Stimulated activated CD4-positive, alpha-beta T cell treated with anti-CD3 and anti-CD28 coated beads, TNF-alpha, amount 100 ng/mL, for 48 hours (primary cell): Measurements from ENCODE around the gene DNM2.

Experiments used
- DNase-seq, 3 donors: peaks; one replicate each; pipeline ENCODE4 v3.0.0-alpha.2; 2020; ENCODE audit warnings: low read depth in 3 of 3

DNM2 gene

DNA sequence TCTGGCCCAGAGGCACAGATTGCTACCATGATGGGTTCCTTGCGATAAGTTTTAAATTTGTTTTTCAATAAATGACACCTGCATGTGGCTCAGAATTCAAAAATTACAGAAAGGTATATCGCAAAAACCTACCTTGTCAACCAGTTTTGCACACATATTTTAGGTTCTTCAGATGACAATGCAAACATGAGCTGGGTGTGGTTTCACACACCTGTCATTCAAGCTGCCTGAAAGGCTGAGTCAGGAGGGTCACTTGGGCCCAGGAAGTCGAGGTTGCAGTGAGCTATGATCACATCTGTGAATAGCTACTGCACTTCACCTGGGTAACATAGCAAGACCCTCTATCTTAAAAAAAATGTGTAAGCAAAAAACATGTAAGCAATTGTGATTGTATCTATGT is 56.1 kb downstream of the DNM2 start:
- no peak for DNase-seq

DNA sequence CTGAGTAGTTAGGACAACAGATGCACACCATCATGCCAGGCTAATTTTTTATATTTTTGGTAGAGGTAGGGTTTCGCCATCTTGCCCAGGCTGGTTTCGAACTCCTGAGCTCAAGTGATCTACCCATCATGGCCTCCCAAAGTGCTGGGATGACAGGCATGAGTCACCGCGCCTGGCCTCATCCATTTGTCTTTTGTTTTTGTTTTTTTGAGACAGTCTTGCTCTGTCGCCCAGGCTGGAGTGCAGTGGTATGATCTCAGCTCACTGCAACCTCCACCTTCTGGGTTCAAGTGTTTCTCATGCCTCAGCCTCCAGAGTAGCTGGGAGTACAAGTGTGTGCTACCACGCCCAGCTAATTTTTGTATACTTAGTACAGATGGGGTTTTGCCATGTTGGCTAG is 57.0 kb downstream of the DNM2 start:
- no peak for DNase-seq

DNA sequence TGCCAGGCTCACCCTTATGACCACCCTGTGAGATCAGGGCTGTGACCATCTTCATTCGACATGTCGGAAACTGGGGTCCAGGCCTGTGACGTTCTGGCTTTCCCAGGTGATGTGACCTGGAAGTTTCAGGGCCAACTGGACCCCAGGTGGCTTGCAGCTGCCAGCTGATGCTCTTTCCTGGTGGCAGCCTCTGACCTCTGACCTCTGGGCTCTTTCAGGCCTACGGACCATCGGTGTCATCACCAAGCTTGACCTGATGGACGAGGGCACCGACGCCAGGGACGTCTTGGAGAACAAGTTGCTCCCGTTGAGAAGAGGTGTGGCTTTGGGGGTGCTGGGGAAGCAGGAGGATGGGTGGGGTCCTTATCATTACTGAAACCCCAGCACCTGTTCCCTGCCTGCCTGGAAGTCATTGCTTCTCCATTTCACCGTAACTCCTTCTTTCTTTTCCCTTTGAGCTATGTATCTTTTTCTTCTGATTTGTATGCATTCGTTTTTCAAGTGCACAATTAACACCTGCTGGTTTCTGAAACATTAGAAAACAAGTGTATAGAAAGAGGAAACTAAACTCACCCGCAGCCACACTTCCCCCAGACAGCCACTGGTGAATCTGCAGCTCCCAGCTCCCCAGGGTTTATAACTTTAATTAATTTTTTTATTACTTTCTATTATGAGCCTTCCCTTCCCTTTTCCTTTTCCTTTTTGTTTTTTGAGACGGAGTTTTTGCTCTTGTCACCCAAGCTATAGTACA is 59.2 kb downstream of the DNM2 start:
- DNase-seq, result no peak

DNA sequence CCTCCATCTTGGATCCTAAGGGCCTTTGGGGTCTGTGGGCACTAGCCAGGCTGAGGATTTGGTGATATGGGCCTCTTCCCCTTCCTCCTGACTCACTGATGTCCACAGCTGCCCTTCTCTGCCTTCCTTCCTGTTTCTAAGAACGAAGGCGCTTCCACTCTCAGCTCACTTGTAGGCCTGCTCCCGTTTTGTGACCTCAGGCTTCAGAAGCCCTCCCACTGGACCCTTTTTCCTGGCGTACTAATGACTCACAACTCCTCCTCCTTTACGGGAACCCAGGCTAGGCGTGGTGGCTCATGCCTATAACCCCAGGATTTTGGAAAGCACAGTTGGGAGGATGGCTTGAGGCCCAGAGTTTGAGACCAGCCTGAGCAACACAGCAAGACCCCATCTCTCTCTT is 62.5 kb downstream of the DNM2 start:
- DNase-seq, result no peak

DNA sequence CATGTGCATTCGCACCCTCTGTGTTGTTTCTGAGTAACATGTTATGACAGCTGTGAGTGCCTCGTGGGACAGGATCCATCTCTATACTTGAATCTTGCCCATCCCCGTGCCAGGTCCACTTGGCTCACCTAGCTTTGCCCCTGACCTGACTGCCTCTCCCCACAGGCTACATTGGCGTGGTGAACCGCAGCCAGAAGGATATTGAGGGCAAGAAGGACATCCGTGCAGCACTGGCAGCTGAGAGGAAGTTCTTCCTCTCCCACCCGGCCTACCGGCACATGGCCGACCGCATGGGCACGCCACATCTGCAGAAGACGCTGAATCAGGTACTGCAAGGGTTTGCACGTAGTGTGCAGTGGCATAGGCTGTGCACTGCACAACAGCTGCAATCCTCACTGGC is 64.9 kb downstream of the DNM2 start:
- no peak for DNase-seq

DNA sequence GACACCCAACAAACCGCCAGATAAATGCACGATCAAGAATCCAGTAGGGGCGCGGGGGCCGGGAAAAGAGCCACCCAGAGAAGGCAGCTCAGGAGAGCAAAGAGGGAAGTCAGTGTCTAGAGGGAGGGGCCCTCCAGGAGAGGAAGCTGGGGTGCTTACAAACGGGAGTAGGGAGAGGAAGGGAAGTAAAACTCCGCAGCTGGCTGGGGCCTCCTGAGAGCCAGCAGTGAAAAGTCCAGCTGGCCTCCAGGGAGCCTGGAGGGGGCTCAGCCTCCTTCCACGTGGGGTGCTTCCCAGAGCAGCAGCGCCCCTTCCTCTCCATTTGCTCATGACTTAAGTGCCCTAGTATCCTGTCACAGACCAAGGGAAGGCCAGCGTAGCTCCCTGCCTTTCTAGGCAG is 66.4 kb downstream of the DNM2 start:
- DNase-seq, result no peak

DNA sequence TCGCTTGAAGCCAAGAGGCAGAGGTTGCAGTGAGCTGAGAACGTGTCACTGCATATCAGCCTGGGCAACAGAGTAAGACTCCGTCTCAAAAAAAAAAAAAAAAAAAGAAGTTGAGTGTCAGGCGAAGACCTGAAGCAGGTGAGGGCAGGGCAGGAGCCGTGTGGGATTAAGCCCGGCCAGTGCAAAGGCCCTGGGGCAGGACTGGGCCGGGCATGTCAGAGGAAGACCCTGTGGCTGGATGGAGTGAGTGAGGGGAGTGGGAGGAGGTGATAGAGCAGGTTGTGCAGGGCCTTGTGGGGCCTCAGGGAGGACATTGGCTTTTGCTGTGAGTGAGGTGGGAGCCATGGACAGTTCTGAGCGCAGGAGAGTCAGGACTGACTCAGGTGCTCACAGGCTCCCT is 70.3 kb downstream of the DNM2 start:
- no peak for DNase-seq

DNA sequence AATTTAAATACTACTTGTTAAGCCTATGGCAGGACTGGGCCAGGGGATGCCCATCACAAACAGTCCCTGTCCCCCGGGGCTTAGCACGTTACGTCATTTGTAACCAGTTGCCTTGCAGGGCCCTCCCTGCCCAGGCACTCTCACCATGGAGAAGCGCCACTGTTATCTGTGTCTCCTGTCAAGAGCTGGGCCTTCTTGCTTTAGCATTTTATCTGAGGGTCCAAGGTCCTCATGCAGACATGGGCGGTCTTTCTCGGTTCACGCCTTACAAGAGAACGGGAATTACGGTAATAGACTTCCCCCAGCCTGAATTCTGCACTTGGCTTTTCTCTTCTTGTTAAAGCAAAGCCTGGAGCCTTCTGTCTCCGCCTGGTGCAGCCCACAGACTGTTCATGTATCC is 72.0 kb downstream of the DNM2 start:
- DNase-seq, result no peak

DNA sequence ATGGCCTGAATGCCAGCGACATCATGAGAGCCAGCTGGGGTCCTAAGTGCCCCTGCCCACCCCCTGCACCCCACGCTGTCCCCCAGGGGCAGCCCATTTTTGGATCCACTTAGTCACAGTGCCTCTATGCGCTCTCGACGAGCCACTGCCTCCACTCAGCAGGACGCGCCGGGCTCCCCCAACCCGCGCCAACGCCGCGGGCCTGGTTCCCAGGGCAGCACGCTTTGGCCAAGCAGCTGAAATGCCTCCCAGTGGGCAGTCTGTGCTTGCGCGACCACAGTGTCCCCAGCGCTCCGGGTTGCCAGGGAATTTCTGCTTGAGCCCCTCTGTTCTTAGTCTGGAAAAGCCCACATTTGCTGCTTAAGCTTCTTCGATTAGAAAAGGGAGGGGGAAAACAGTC is 78.8 kb downstream of the DNM2 start:
- no peak for DNase-seq

DNA sequence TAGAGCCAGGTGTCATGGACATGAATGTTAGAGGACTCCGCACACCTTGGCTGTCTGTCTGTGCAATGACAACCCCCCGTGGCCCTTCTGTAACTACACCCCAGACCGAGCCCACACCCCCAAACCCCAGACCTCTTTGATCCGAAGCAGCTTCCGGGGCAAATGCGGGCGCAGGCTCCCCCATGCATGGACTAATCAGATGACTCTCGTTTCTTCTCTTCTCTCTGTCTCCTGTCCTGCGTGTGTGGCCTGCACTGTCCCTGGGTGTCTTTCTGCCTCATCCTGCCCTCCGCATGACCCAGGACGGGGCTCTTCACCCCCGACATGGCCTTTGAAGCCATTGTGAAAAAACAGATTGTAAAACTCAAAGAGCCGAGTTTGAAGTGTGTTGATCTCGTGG is 79.2 kb downstream of the DNM2 start:
- no peak for DNase-seq

DNA sequence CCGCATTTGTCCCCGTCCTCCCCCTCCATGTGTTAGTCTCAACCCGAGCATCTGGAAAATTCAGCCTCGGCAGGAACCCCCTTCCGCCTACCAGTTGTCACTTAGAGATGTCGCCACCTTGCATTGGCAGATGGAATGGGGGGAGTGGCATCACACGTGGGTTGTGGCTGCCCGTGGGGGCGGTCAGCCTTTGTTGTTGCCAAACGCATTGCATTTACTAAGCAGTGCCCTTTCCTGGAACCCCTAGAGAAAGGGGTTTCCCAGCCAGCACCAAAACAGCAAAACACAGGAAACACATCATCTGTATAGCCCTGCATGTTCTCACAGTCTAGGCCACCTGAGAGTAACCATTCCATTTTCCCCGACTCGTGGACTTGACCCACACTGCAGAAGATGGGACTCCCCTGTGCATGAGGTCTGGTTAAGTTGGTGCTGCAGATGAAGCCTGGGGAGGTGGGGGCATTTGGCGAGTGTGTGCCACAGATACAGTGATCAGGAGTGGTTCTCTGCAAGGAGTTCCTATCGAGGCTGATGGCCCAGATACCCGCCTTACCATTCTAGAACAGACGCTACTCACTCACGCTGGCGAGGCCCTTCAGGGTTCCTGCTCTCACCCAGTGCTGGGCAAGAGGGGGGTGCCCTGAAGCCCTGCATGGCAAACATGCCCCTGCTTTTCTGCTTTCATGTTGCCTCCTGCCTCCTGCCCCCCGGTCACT is 79.8 kb downstream of the DNM2 start:
- DNase-seq, result peak; percentile 71 to 85 (median 79)

DNA sequence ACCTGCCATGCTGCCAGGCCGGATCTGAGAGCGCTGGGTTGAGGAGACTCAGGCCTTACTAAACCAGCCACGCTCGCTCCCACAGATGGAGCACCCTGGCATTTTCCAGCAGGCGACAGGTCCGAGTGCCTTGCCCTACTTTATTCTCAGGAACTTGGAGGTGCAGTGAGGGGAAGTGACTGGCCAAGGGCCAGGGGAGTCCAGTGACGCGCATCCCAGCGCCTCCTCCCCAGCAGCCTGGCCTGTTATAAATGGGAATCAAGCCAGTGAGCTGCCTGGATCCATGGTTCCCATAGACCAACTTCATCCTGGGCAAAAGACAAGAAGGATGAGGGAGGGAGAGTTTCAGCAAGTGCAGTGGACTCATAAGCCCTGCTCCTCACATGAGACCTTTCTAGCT is 82.6 kb downstream of the DNM2 start:
- DNase-seq, result no peak

DNA sequence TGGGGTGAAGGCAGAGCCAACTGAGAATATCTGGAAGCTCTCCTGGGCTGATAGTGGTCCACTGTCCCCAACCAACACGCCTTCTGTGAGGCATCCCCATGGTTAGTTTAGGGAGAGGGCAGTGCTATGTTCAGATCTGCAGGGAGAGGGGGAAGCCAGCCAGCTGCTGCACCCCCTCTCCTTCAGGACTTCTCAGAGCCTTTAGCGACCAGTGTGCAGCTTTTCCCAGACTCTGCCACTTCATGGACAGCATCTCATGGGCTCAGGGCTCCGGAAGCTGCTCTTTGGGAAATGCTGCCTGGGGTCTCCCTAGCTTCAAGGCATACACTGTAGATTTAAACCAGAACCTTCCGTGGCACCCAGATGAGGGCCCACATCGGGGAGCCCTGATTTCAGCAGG is 84.6 kb downstream of the DNM2 start:
- DNase-seq, result no peak

DNA sequence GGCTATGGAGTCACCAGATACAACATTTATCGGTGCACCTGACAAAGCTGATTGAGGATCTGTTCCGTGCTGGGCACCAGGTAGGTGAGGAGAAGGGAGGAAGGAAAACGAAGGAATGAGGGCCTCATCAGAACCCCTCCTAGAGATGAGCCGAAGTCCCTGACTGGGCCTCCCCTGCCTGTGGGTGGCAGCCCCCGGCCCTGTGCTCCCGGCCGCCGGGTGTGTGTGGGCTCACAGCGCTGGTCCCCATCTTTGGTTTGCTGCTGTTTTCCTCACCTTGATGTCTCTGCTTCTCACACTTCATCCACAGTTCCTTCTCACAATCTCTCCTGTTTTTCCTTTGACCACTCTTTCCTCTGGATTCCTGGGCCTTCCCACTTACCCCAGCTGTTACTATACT is 85.4 kb downstream of the DNM2 start:
- no peak for DNase-seq

DNA sequence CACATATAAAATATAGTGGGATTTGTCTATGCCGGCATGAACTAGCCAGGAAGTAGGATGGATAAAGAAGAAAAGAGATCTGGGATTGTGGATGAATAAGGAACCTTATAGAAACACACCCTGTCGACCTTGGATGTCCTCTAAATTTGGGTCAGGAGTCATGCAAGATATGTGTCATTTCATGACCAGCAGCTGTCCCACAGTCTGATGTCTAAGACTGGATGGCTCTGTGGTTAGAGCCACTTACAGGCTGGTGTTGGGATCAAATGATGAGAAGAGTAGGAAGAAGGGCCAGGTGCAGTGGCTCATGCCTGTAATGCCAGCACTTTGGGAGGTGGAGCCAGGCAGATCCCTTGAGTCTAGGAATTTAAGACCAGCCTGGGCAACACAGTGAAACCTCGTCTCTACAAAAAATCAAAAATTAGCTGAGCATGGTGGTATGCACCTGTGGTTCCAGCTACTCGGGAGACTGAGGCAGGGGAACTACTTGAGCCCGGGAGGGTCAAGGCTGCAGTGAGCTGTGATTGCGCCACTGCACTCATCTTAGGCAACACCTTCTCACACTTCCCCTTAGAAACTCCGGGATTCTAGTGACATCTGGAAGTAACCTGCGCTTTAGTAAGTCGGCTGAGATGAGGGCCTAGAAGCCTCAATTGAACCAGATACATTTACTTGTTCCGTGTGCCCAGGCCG is 87.3 kb downstream of the DNM2 start:
- DNase-seq, result no peak

DNA sequence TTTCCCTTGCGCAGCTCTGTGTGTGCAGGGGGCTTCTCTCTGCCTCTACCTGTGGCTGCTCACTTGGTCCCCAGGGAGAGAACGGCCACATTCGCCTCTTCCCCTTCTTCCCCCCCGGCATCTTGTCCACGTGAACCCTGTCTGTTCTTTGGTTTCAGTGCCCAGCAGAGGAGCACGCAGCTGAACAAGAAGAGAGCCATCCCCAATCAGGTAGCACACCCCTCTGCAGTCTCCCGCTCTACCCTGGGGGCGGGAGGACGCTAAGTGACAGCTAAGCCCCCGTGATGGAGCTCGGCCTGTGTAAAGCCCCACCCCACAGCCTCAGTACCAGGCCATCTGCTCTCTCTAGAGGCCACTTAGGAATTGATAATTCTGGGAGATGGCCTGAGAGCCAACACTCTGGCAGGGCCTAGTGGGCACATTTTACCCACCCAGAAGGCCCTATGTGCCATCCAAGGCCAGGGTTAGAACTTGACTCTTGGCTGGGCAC is 87.9 kb downstream of the DNM2 start:
- DNase-seq, result no peak

DNA sequence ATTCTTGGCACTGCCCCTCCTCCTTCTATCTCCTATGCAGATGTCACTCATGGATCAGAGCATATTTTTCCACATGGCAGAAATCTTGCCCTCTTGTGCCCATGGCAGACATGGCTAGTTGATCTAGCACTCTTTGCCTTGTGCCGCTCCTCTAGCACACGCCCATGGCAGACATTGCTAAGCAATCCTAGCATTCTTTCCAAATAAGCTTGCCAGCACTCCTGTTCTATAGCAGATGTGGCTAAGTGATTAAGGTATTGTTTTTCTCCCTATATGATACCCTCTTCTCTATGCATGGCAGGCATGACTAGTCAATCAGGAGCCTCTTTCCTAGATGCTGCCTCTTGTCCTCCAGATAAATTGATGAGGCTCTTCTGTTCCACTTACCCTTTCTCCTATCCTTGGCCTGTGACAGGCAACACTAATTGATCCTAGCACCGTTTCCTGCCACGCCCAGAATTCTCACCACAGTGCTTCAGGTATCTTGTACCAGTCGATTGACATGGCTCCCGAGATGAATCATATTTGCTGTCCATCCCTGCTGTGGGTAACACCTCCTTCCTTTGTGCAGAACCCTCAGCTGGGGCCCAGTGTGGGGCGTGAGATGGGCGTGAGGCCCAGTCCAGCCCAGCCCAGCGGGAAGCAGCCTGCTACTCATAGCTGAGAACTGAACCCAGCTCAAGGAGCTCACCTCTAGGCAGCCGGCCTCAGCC is 91.2 kb downstream of the DNM2 start:
- DNase-seq, result peak in 2 of 3 donors; percentile 12 to 15

DNA sequence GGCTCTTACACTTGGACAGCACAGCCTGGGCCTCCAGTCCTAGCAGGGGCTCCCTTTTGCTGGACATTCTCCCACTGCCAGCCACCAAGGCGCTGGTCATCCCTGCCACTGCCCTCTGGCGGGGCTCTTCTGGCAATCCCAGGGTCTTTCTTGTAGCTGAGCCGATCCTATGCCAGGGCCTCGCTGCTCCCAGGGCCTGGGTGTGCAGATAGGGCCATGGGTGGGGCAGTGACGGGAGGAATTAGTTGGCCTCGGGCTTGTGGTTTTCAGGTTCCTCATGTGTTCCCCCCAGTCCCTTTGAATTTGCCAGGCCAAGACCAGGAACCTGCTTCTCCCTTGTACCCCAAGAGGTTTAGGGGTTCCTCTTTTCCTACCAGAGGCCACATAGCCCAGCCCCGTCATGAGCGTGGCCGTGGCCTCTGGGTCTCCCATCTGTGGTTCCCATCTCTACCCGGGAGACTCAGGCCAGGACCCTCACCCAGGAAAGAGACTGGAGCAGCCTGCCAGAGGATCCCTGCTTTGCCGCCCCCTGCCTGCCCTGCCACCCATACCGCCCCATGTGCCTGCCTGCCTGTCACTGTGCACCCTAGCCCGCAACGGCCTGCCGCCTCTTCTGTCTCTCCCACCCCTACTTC is 91.9 kb downstream of the DNM2 start:
- DNase-seq, result no peak

DNA sequence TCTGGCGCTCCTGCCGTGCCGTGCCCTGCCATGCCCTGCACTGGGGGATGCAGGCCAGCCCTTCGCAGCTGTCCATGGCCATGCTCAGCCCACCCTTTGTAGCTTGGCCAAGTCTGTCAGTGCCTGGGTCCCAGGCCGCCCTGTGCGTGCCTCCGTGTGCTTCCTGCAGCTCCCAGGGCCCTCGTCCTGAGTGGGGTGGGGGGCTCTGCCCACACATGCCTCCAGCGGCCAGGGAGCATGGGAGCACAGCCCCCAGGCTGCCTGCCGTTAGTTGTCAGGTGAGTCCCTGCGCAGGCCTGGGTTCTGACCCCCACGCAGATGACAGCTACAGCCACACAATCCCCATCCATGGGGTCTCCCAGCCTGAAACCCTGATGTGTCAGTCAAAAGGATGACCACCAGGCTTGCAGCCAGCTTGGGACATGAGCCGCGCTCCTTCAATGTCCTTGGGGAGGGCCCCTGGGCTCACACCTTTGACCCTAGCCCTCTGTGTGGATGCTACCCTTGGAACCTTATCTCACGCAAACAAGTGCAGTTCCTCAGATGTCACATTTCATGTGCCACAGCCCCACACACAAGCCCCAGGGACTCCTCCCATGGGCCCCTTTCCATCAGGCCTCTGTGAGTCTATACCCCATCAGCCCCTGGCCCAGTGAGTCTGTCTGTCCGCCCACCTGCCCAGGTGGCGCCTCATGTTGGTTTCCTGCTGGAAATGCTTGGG is 93.7 kb downstream of the DNM2 start:
- DNase-seq, result no peak

DNA sequence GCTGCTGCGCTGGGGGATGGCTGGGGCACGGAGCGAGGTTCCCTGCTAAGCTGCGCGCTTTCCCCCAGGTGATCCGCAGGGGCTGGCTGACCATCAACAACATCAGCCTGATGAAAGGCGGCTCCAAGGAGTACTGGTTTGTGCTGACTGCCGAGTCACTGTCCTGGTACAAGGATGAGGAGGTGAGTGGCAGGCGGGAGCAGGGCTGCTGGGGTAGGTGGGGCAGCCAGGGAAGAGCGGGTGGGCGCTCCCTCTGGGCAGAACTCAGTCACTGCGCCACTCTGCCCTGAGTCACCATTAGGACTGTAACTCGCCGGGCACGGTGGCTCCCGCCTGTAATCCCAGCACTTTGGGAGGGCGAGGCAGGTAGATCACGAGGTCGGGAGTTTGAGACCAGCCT is 94.3 kb downstream of the DNM2 start:
- DNase-seq, result no peak

DNA sequence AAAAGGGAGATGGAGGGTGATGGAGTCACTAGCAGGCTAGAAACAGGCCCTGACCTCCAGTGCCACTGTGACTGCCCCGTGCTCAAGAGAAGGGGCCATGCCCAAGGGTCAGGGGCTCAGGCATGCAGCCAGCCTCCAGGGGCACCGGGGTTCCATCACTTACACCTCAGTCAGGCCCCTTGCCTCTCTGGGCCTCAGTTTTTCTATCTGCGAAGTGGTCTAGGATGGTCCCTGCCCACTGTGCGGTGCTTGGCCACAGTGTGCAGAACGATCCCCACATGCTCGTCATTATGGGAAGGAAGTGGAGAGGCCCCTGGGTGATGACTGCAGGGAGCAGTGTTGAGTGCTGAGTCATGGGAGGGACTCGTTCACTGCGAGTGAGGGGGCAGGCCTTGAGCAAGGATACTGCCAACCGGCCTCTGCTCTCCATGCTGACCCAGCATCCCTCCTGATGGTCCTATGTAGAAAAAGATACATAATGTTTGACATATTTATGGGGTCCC is 95.1 kb downstream of the DNM2 start:
- peak in 1 of 3 donors; percentile 20 for DNase-seq
